K562 (cell line): Measurements from ENCODE around the gene DEFB114. TPM values are rescaled to one million over a fixed set of nuclear protein-coding genes. Genes with fewer than 3 reads are reported as not detected.

Experiments used
- ATAC-seq: fragments of 200-7000 bp; cut with Tn5 transposase; 3 replicates; pipeline ENCODE4 v1.9.1; 2020; ENCODE audit warnings: moderate library complexity
- BruUV-seq: library from RNA; stranded (reverse); fragments of 400-500 nt; replicated peaks from 2 replicates; lab custom pipeline; 2021; lab: Mats Ljungman, UMichigan
- CTCF ChIA-PET: fragments of 300-600 bp; formaldehyde crosslinking; extraction: SDS; loops from one replicate; lab custom pipeline; 2021; ENCODE audit warnings: low intra/inter-chr PET ratio; lab: Yijun Ruan, JAX
- POLR2A ChIA-PET: fragments of 300-600, 350-650 bp; sonication (Branson Sonifier 250); formaldehyde crosslinking; extraction: SDS; loops from one replicate; lab custom pipeline; 2021; ENCODE audit warnings: antibody characterized with exemption, inconsistent platforms; lab: Yijun Ruan, JAX
- DNase-seq, 4 experiments: peaks; one replicate each; pipeline versions ENCODE4 v3.0.0 to v3.0.0-alpha.2; 2011 to 2018; ENCODE audit warnings: low spot score in 3 of 4, mixed read lengths in 3 of 4; ENCODE audit errors: extremely low read depth in 1 of 4
- FAIRE-seq: peaks from 2 replicates; lab custom pipeline; 2011; peaks lifted over from hg19 to GRCh38; lab: Jason Lieb, UNC
- H2AFZ ChIP-seq: 2 replicates; pipeline ENCODE4 v1.6.0; 2011; ENCODE audit warnings: low read depth, low read length, control low read depth, inconsistent platforms
- H3K27ac ChIP-seq: fragments of 200-600 bp; 3 replicates; pipeline ENCODE4 v1.8.0; 2011; ENCODE audit warnings: low read depth, mild to moderate bottlenecking, control low read depth, inconsistent platforms, low read length, moderate library complexity, mixed read lengths; ENCODE audit errors: extremely low read depth
- H3K27me3 ChIP-seq, 2 experiments: fragments of 300-600 bp in 1 of 2; 2 replicates in 1 of 2; 3 replicates in 1 of 2; pipeline versions ENCODE4 v1.6.0 to v1.8.0; 2011; ENCODE audit warnings: inconsistent platforms in 2 of 2, low read length in 2 of 2, mild to moderate bottlenecking in 1 of 2, mixed read lengths in 1 of 2, moderate library complexity in 1 of 2; ENCODE audit not compliant: control insufficient read depth in 2 of 2, insufficient read depth in 2 of 2
- H3K36me3 ChIP-seq: fragments of 300-600 bp; 3 replicates; pipeline ENCODE4 v1.8.0; 2011; ENCODE audit warnings: mild to moderate bottlenecking, low read length, inconsistent platforms; ENCODE audit not compliant: control insufficient read depth, insufficient read depth
- H3K4me1 ChIP-seq, 2 experiments: fragments of 200-600 bp in 1 of 2; replicated peaks in 1 of 2; 2 replicates in 1 of 2; 3 replicates in 1 of 2; pipeline versions ENCODE4 v1.5.1 to v1.8.0; 2011; ENCODE audit warnings: inconsistent platforms in 2 of 2, low read length in 2 of 2, mild to moderate bottlenecking in 1 of 2, mixed read lengths in 1 of 2, moderate library complexity in 1 of 2; ENCODE audit not compliant: control insufficient read depth in 2 of 2, insufficient read depth in 2 of 2
- H3K4me2 ChIP-seq: 2 replicates; pipeline ENCODE4 v1.6.1; 2011; ENCODE audit warnings: low read length, control low read depth, inconsistent platforms, mixed read lengths; ENCODE audit not compliant: insufficient read depth
- H3K4me3 ChIP-seq: fragments of 200-600 bp; sonication (generic), shearing (Covaris generic); 2 replicates; pipeline ENCODE4 v1.5.1; 2016; ENCODE audit warnings: control low read depth, inconsistent platforms
- H3K79me2 ChIP-seq: fragments of 200-600 bp; 3 replicates; pipeline ENCODE4 v1.8.0; 2011; ENCODE audit warnings: low read length, inconsistent platforms; ENCODE audit not compliant: control insufficient read depth, insufficient read depth
- H3K9ac ChIP-seq, 2 experiments: 2 replicates each; pipeline versions ENCODE4 v1.6.0 to v1.6.1; 2011; ENCODE audit warnings: low read depth in 2 of 2, low read length in 2 of 2, control low read depth in 1 of 2, inconsistent platforms in 1 of 2, mild to moderate bottlenecking in 1 of 2, mixed read lengths in 1 of 2; ENCODE audit not compliant: insufficient read depth in 1 of 2
- H3K9me1 ChIP-seq: one replicate; pipeline ENCODE4 v1.6.0; 2011; ENCODE audit warnings: inconsistent platforms, mild to moderate bottlenecking, low read length, moderate library complexity; ENCODE audit not compliant: control insufficient read depth, insufficient read depth
- H3K9me3 ChIP-seq: replicated peaks from 2 replicates; pipeline ENCODE4 v1.5.1; 2011; ENCODE audit warnings: low read depth, low read length, inconsistent platforms; ENCODE audit not compliant: control insufficient read depth, insufficient read depth
- H4K20me1 ChIP-seq: replicated peaks from 2 replicates; pipeline ENCODE4 v1.6.1; 2011; ENCODE audit warnings: low read length, inconsistent platforms, mixed read lengths; ENCODE audit not compliant: control insufficient read depth, insufficient read depth
- CEBPB ChIP-seq: fragments of 450-650 bp; IDR thresholded peaks from 2 replicates; pipeline ENCODE4 v1.6.1; 2016; ENCODE audit warnings: missing genetic modification characterization, missing compliant biosample characterization
- CHD2 ChIP-seq: IDR thresholded peaks from 2 replicates; pipeline ENCODE4 v1.6.1; 2011; ENCODE audit warnings: low read depth, low read length
- E4F1 ChIP-seq: fragments of 250-450 bp; sonication (Bioruptor Pico); IDR thresholded peaks from 2 replicates; pipeline ENCODE4 v1.5.0; 2021; ENCODE audit warnings: mild to moderate bottlenecking, borderline replicate concordance
- ESRRB ChIP-seq: fragments of 250-450 bp; sonication (Bioruptor Pico); IDR thresholded peaks from 2 replicates; pipeline ENCODE4 v1.5.0; 2020; ENCODE audit warnings: mild to moderate bottlenecking, moderate library complexity, borderline replicate concordance
- FOXJ2 ChIP-seq: fragments of 200-800 bp; sonication (Bioruptor generic); IDR thresholded peaks from 2 replicates; pipeline ENCODE4 v1.6.1; 2016; ENCODE audit warnings: missing genetic modification characterization, missing compliant biosample characterization
- GTF2B ChIP-seq: IDR thresholded peaks from 2 replicates; pipeline ENCODE4 v1.6.1; 2011; ENCODE audit not compliant: insufficient read length; ENCODE audit errors: extremely low read depth
- HBP1 ChIP-seq: fragments of 450-650 bp; formaldehyde crosslinking; IDR thresholded peaks from 2 replicates; pipeline ENCODE4 v1.4.0; 2022; ENCODE audit warnings: missing genetic modification characterization
- HSF4 ChIP-seq: fragments of 250-450 bp; sonication (Bioruptor Pico); IDR thresholded peaks from 2 replicates; pipeline ENCODE4 v2.1.2; 2022; ENCODE audit warnings: mild to moderate bottlenecking, moderate library complexity, borderline replicate concordance
- POLR2A ChIP-seq: fragments of 450-650 bp; conservative IDR thresholded peaks from 2 replicates; pipeline ENCODE4 v1.6.1; 2016
- PYGO2 ChIP-seq: fragments of 450-650 bp; IDR thresholded peaks from 2 replicates; pipeline ENCODE4 v1.6.1; 2016; ENCODE audit warnings: mild to moderate bottlenecking, missing genetic modification characterization, moderate library complexity, missing compliant biosample characterization
- SMARCA5 ChIP-seq: fragments of 450-650 bp; IDR thresholded peaks from 2 replicates; pipeline ENCODE4 v1.6.1; 2016
- SMARCB1 ChIP-seq: IDR thresholded peaks from 2 replicates; pipeline ENCODE4 v1.6.1; 2011; ENCODE audit warnings: improper control_type of control experiment, low read depth; ENCODE audit not compliant: insufficient read length
- THAP12 ChIP-seq: fragments of 250-450 bp; sonication (Bioruptor Pico); IDR thresholded peaks from 2 replicates; pipeline ENCODE4 v1.9.0; 2021; ENCODE audit warnings: mild to moderate bottlenecking, inconsistent platforms
- THRA ChIP-seq: fragments of 450-650 bp; IDR thresholded peaks from 2 replicates; pipeline ENCODE4 v1.6.1; 2017; ENCODE audit warnings: mild to moderate bottlenecking, moderate library complexity
- ZC3H4 ChIP-seq: sonication (generic); formaldehyde crosslinking; IDR thresholded peaks from 2 replicates; pipeline ENCODE4 v1.9.0; 2021; ENCODE audit warnings: missing genetic modification reagents, borderline replicate concordance
- ZC3H8 ChIP-seq: fragments of 450-650 bp; IDR thresholded peaks from 2 replicates; pipeline ENCODE4 v1.6.1; 2017
- ZNF212 ChIP-seq: fragments of 450-650 bp; formaldehyde crosslinking; IDR thresholded peaks from 2 replicates; pipeline ENCODE4 v1.4.0; 2020; ENCODE audit warnings: mild to moderate bottlenecking
- WGBS: fragments of 100-300 bp; shearing (Covaris generic); methylation state at CpG from one replicate; pipeline ENCODE4 v1.1.6; 2016; ENCODE audit warnings: low coverage, mixed read lengths; ENCODE audit not compliant: insufficient coverage; ENCODE audit errors: missing lambda C conversion rate; 5-methylcytosine and 5-hydroxymethylcytosine counted together
- in situ Hi-C: fragments of 300-500 bp; cut with MboI; formaldehyde crosslinking; loops from 4 replicates; pipeline ENCODE4 v1.15.0; 2018; ENCODE audit warnings: inconsistent platforms, mixed read lengths
- intact Hi-C: fragments of 100-400 bp; cut with micrococcal nuclease; formaldehyde crosslinking; loops from 2 replicates; pipeline ENCODE4 v1.14.2; 2022
- polyA plus RNA-seq, 8 experiments: library from polyadenylated mRNA; depleted of rRNA in 4 of 8; stranded (reverse) in 5 of 8; unstranded in 3 of 8; fragments of >200 nt; fragmentation: Nextera tagmentation in 2 of 8; fragmentation: Illumina TruSeq in 1 of 8; extraction: Ambion mirVana in 2 of 8; extraction: Trizol in 1 of 8; gene quantifications; 2 replicates each; pipeline versions ENCODE4 v1.2.1 to v1.2.3, GENCODE V29; 2011 to 2014; ENCODE audit warnings: inconsistent platforms in 1 of 8, missing spikeins in 1 of 8
- total RNA-seq, 7 experiments: library from RNA; depleted of rRNA in 6 of 7; stranded (reverse); fragments of >200 nt in 6 of 7; fragmentation: Illumina TruSeq in 2 of 7; extraction: Trizol in 2 of 7; gene quantifications; 2 replicates each; pipeline versions ENCODE4 v1.2.1 to v1.2.3, GENCODE V29; 2011 to 2021; ENCODE audit warnings: low replicate concordance in 1 of 7

DEFB114 gene
- total and polyA plus RNA-seq, 9 of the 15 experiments (the other 6 are each of a cell fraction or from before 2014, with no cell fraction given) = not detected

GRCh38 chr6:49979584-49979983, 15.6 kb upstream of the DEFB114 start:
- no peaks in the 10 kb centered on the region for H3K36me3 ChIP-seq
- WGBS = 5% methylated on average over 4 of the region's 4 CpGs
- POLR2A ChIA-PET = interaction anchor here (0.7 kb wide), 1 partner anchor 8 kb away, joined by 4 read pairs; no protein-coding TSS in a partner anchor
- TF ChIP-seq HSF4 (no peak), ZC3H8 (no peak), FOXJ2 (tag) (no peak), CEBPB (no peak), SMARCA5 (no peak), THAP12 (CRISPR knock-in tag) (no peak), CHD2 (no peak), PYGO2 (tag) (no peak), GTF2B (no peak), SMARCB1 (no peak), ESRRB (no peak), THRA (no peak), ZC3H4 (CRISPR knock-in tag) (no peak), POLR2A (no peak), HBP1 (CRISPR knock-in tag) (no peak), ZNF212 (CRISPR knock-in tag) (no peak), E4F1 (no peak)

More at GRCh38 chr6:49979584-49979983, 15.6 kb upstream of the DEFB114 start:
- peak; percentile 54; the same call in 2 of the 3 replicates for ATAC-seq
- no peaks in the 10 kb centered on the region for H3K27me3 ChIP-seq
- no peaks in the 10 kb centered on the region for H3K9me1 ChIP-seq
- no peaks in the 10 kb centered on the region; a peak in 1 of 5 replicates for H3K4me1 ChIP-seq
- BruUV-seq = no TSS peak
- no peaks in the 10 kb centered on the region for H3K9me3 ChIP-seq
- H3K79me2 ChIP-seq = no peaks in the 10 kb centered on the region
- no peak overlapping the region for H3K4me2 ChIP-seq
- in situ Hi-C loops (no loop called here), intact Hi-C loops (no loop called here)
- no peak overlapping the region for H3K27ac ChIP-seq
- CTCF ChIA-PET = no interaction called here
- no peaks in the 10 kb centered on the region for H4K20me1 ChIP-seq
- no peak overlapping the region for H3K9ac ChIP-seq
- FAIRE-seq = no peak
- H3K4me3 ChIP-seq = no peak overlapping the region
- no peak for DNase-seq
- no peak overlapping the region for H2AFZ ChIP-seq
